ENCODE measurements around the gene PTGES2. TPM values are rescaled to one million over a fixed set of nuclear protein-coding genes. Genes with fewer than 3 reads are reported as not detected.

The PTGES2 gene
- total and polyA plus RNA-seq, 9 of the 15 experiments (the other 6 are each of a cell fraction or from before 2014, with no cell fraction given) = 2.4 to 196 (median 90.1) TPM

GRCh38 chr9:128072144-128073021 is 55.1 kb downstream of the PTGES2 start (continued):
- no peak for TF ChIP-seq DIDO1 (tag; IDR thresholded peaks at IDR 0.05; ENCODE audit: low read depth)
- no peak for TF ChIP-seq ZNF184 (CRISPR knock-in tag; IDR thresholded peaks at IDR 0.05)
- TF ChIP-seq ZBTB17 (CRISPR knock-in tag; IDR thresholded peaks at IDR 0.05) = 0 out of 2 replicates have a peak, but pooled peaks have one; percentile 18
- no peak for TF ChIP-seq NFIC (IDR thresholded peaks at IDR 0.05)
- peak; percentile 22; the same call in 1 of the 2 replicates for TF ChIP-seq VEZF1 (CRISPR knock-in tag; IDR thresholded peaks at IDR 0.05)
- peak in 1 of 2 experiments; percentile 70; a peak in 1 of 4 replicates for TF ChIP-seq SRF (CRISPR knock-in tag; IDR thresholded peaks at IDR 0.05)
- no peak for TF ChIP-seq NCOA2 (IDR thresholded peaks at IDR 0.05; ENCODE audit: partially characterized antibody in 2 of 2)
- no peak for TF ChIP-seq BRCA1 (IDR thresholded peaks at IDR 0.05)
- no peak for TF ChIP-seq BRCA1 (CRISPR knock-in tag; IDR thresholded peaks at IDR 0.05)
- TF ChIP-seq SIN3A (IDR thresholded peaks at IDR 0.05; ENCODE audit: borderline replicate concordance in 2 of 2, control insufficient read depth in 1 of 2, low read depth in 2 of 2, low read length in 2 of 2) = peak in 1 of 2 experiments; percentile 63; a peak in 1 of 4 replicates
- TF ChIP-seq ZC3H11A (IDR thresholded peaks at IDR 0.05; ENCODE audit: low read depth, low read length) = no peak
- no peak for TF ChIP-seq RBM25 (IDR thresholded peaks at IDR 0.05; ENCODE audit: low read depth, low read length, severe bottlenecking)
- TF ChIP-seq SMARCA4 (IDR thresholded peaks at IDR 0.05) = 0 out of 2 replicates have a peak, but pooled peaks have one; percentile 43
- no peak for TF ChIP-seq ZNF23 (CRISPR knock-in tag; IDR thresholded peaks at IDR 0.05)
- peak; percentile 25; the same call in 1 of the 2 replicates for TF ChIP-seq SPI1 (IDR thresholded peaks at IDR 0.05; ENCODE audit: borderline replicate concordance, low read depth, low read length)
- TF ChIP-seq ESRRB (CRISPR knock-in tag; IDR thresholded peaks at IDR 0.05; ENCODE audit: borderline replicate concordance) = no peak
- peak; percentile 23; the same call in 1 of the 2 replicates for TF ChIP-seq SOX6 (IDR thresholded peaks at IDR 0.05)
- peak; percentile 51; the same call in 1 of the 2 replicates for TF ChIP-seq HDAC2 (IDR thresholded peaks at IDR 0.05)
- no peak for TF ChIP-seq GATA2 (CRISPR knock-in tag; IDR thresholded peaks at IDR 0.05)
- no peak for TF ChIP-seq KDM5B (IDR thresholded peaks at IDR 0.05; ENCODE audit: insufficient replicate concordance, low read depth, low read length)
- TF ChIP-seq ZNF140 (CRISPR knock-in tag; IDR thresholded peaks at IDR 0.05) = no peak
- 0 out of 4 replicates have a peak, but pooled peaks of 1 of the 2 experiments have one; percentile 39 for TF ChIP-seq FOXK2 (conservative IDR thresholded peaks at IDR 0.05 in 1 of 2, IDR thresholded peaks at IDR 0.05 in 1 of 2; ENCODE audit: low read depth in 2 of 2)
- no peak for TF ChIP-seq ZBTB8A (IDR thresholded peaks at IDR 0.05; ENCODE audit: partially characterized antibody)
